ENCODE results near the gene LSP1.
"Not testable (repeated sequence)": the region's sequence is repeated elsewhere in the genome, so short reads cannot be mapped to it uniquely, and the experiment has no call there.

The LSP1 gene, protein sequence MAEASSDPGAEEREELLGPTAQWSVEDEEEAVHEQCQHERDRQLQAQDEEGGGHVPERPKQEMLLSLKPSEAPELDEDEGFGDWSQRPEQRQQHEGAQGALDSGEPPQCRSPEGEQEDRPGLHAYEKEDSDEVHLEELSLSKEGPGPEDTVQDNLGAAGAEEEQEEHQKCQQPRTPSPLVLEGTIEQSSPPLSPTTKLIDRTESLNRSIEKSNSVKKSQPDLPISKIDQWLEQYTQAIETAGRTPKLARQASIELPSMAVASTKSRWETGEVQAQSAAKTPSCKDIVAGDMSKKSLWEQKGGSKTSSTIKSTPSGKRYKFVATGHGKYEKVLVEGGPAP

GRCh38 chr11:1852877-1853276 is at the start of gene LSP1:
Gene LSP1, plus strand, starts transcription at chr11:1853084. Its CDS starts 61 bp downstream, at chr11:1853145.
- H3K4me1 Mint-ChIP-seq: peaks cover 65% of the 10 kb centered on the region
- DNase-seq: peak; percentile 93
- CTCF ChIA-PET: interaction anchor here (0.9 to 2.8 kb wide), 6 partner anchors 10 to 200 kb away, joined by 3 to 22 read pairs (median 4); no protein-coding TSS in a partner anchor
- H3K4me3 Mint-ChIP-seq: peak within 1 kb of the TSS; percentile 100
- no peaks in the 10 kb centered on the region for H3K9me3 Mint-ChIP-seq
- H3K27ac Mint-ChIP-seq: peak within 1 kb of the TSS; percentile 99
- peaks cover 16% of the 10 kb centered on the region for H3K27me3 Mint-ChIP-seq
- peaks cover 20% of the 10 kb centered on the region for H3K36me3 Mint-ChIP-seq

- Mint-ChIP-seq H3K9me3 (no peaks in the 10 kb centered on the region), H3K27me3 (peaks cover 30% of the 10 kb centered on the region), H3K4me1 (no peaks in the 10 kb centered on the region), H3K4me3 (no peak overlapping the region), H3K27ac (no peak overlapping the region), H3K36me3 (no peaks in the 10 kb centered on the region)
- CTCF ChIA-PET: interaction anchor here (1.9 kb wide), 1 partner anchor 30 kb away, joined by 6 read pairs; no protein-coding TSS in a partner anchor
- no peak for DNase-seq
These were observed 49.6 kb upstream of the LSP1 start for GRCh38 chr11:1803246-1803645.

- H3K4me3 Mint-ChIP-seq, DNase-seq, H3K9me3 Mint-ChIP-seq, H3K36me3 Mint-ChIP-seq, H3K27ac Mint-ChIP-seq, H3K4me1 Mint-ChIP-seq: not testable (repeated sequence)
- CTCF ChIA-PET: interaction anchor here (1.9 kb wide), 1 partner anchor 29 kb away, joined by 6 read pairs; no protein-coding TSS in a partner anchor
- peaks cover 30% of the 10 kb centered on the region for H3K27me3 Mint-ChIP-seq
These were observed 48.9 kb upstream of the LSP1 start for GRCh38 chr11:1803835-1804519.

DNA sequence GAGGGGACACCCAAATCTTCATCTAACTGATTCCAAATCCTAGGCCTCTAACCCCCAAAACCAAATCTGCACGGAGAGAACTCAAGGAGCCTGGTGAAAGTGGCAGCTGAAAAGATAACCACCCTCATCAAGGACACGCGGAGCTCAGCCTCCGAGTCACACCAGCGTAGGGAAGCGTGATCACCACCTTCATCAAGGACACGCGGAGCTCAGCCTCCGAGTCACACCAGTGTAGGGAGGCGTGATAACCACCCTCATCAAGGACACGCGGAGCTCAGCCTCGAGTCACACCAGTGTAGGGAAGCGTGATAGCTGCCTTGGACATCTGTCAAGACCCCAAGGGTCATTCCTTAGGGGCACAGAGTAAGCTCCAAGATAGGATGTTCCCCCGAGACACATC is 47.4 kb upstream of the LSP1 start:
- CTCF ChIA-PET: interaction anchor here (0.7 to 2.0 kb wide), 4 partner anchors 12 to 155 kb away, joined by 3 to 8 read pairs (median 4); no protein-coding TSS in a partner anchor
- no peak overlapping the region for H3K4me3 Mint-ChIP-seq
- H3K27me3 Mint-ChIP-seq: peaks cover 35% of the 10 kb centered on the region

GRCh38 chr11:1807264-1807995 is 45.5 kb upstream of the LSP1 start:
- H3K27ac Mint-ChIP-seq: no peak overlapping the region
- DNase-seq: no peak
- CTCF ChIA-PET: interaction anchor here (0.6 to 1.2 kb wide), 3 partner anchors 9 to 69 kb away, joined by 3 to 5 read pairs (median 3); no protein-coding TSS in a partner anchor
- H3K4me1 Mint-ChIP-seq: no peaks in the 10 kb centered on the region
- peaks cover 47% of the 10 kb centered on the region for H3K27me3 Mint-ChIP-seq
- no peaks in the 10 kb centered on the region for H3K9me3 Mint-ChIP-seq
- no peak overlapping the region for H3K4me3 Mint-ChIP-seq
- H3K36me3 Mint-ChIP-seq: no peaks in the 10 kb centered on the region

More for the DNA sequence above, 47.4 kb upstream of the LSP1 start:
- DNase-seq: no peak
- no peaks in the 10 kb centered on the region for H3K9me3 Mint-ChIP-seq
- H3K27ac Mint-ChIP-seq: no peak overlapping the region
- H3K36me3 Mint-ChIP-seq: no peaks in the 10 kb centered on the region
- no peaks in the 10 kb centered on the region for H3K4me1 Mint-ChIP-seq

- H3K4me1 Mint-ChIP-seq: no peaks in the 10 kb centered on the region
- no peak for DNase-seq
- no peak overlapping the region for H3K27ac Mint-ChIP-seq
- no peaks in the 10 kb centered on the region for H3K36me3 Mint-ChIP-seq
- H3K9me3 Mint-ChIP-seq: no peaks in the 10 kb centered on the region
- no peak overlapping the region for H3K4me3 Mint-ChIP-seq
- CTCF ChIA-PET: no interaction called here
- peaks cover 45% of the 10 kb centered on the region for H3K27me3 Mint-ChIP-seq
These were observed 42.1 kb upstream of the LSP1 start for GRCh38 chr11:1810761-1811160.

DNA sequence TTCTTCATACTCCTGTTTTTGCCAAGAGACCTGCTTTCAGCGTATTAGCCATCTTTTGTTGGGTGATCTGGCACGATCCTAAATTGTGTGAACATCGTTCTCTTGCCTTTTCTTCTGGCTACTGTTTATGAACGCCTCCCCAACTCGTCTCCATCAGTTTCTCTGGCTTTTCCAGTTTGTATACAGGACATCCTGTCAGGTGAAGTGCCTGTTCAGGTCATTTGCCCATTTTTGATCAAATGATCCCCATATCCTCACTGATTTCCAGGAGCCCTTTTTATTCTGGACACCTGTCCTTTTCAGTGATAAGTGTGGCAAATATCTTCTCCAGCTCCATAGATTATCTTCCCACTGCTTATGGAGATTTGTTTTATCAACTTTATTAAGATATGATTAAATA is 40.6 kb upstream of the LSP1 start:
- H3K4me3 Mint-ChIP-seq: no peak overlapping the region
- DNase-seq: no peak
- H3K4me1 Mint-ChIP-seq: no peaks in the 10 kb centered on the region
- no peaks in the 10 kb centered on the region for H3K36me3 Mint-ChIP-seq
- CTCF ChIA-PET: interaction anchor here (0.7 to 2.2 kb wide), 2 partner anchors 21 to 118 kb away, joined by 3 to 8 read pairs; no protein-coding TSS in a partner anchor
- H3K9me3 Mint-ChIP-seq: no peaks in the 10 kb centered on the region
- no peak overlapping the region for H3K27ac Mint-ChIP-seq
- H3K27me3 Mint-ChIP-seq: peaks cover 51% of the 10 kb centered on the region

- DNase-seq: no peak
- H3K4me1 Mint-ChIP-seq: no peaks in the 10 kb centered on the region
- H3K27me3 Mint-ChIP-seq: peaks cover 49% of the 10 kb centered on the region
- no peaks in the 10 kb centered on the region for H3K36me3 Mint-ChIP-seq
- no peak overlapping the region for H3K4me3 Mint-ChIP-seq
- no peak overlapping the region for H3K27ac Mint-ChIP-seq
- CTCF ChIA-PET: interaction anchor here (2.2 kb wide), 1 partner anchor 20 kb away, joined by 8 read pairs; no protein-coding TSS in a partner anchor
- peaks cover 2% of the 10 kb centered on the region for H3K9me3 Mint-ChIP-seq
These were observed 40.1 kb upstream of the LSP1 start for GRCh38 chr11:1812801-1813200.

- not testable (repeated sequence) for H3K36me3 Mint-ChIP-seq, H3K9me3 Mint-ChIP-seq, H3K4me1 Mint-ChIP-seq, H3K4me3 Mint-ChIP-seq, DNase-seq, H3K27ac Mint-ChIP-seq
- CTCF ChIA-PET: interaction anchor here (2.2 kb wide), 1 partner anchor 20 kb away, joined by 8 read pairs; no protein-coding TSS in a partner anchor
- peaks cover 45% of the 10 kb centered on the region for H3K27me3 Mint-ChIP-seq
These were observed 39.5 kb upstream of the LSP1 start for GRCh38 chr11:1813356-1813755.

DNA sequence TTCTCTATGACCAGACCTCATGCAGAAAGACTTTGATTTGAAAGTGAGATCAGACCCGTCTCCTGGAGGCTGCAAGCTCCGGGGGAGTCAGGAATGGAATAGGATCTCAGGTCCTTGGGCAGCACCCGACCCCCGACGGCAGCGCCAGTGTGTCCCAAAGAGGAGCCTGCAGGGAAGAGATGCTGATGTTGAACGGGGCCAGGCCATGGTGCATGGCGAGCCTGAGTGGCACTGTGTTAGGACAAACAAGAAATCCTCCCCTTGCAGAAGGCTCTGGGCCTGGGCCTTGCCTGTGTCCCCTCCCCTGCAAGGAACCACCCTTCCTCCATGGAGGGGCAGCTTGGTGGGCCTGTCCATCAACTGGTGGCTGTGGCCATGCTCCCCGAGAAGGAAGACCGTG is 38.2 kb upstream of the LSP1 start:
- CTCF ChIA-PET: interaction anchor here (1.0 kb wide), 1 partner anchor 12 kb away, joined by 3 read pairs; no protein-coding TSS in a partner anchor
- H3K4me1 Mint-ChIP-seq: no peaks in the 10 kb centered on the region
- no peak overlapping the region for H3K4me3 Mint-ChIP-seq
- H3K36me3 Mint-ChIP-seq: no peaks in the 10 kb centered on the region
- H3K27me3 Mint-ChIP-seq: peaks cover 45% of the 10 kb centered on the region
- DNase-seq: no peak
- H3K9me3 Mint-ChIP-seq: peaks cover 5% of the 10 kb centered on the region
- no peak overlapping the region for H3K27ac Mint-ChIP-seq

DNA sequence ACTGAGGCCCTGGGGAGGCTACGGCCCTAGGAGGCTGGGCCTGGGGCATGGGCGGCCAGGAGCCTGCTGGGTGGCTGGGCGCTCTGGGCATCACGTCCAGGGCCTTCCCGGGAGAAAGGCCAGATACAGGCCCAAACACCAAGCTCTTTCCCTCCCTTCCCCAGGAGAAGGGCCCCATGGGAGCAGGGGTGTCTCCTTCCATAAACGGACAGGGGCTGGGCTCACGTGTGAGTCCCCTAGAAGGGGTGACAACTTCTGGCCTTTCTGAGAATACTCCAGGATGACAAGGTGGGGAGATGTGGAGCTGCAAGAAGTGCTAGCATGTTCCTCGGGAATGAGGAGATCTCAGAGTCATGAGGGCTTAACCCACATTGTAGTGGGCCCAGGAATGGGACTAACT is 37.6 kb upstream of the LSP1 start:
- H3K4me1 Mint-ChIP-seq: no peaks in the 10 kb centered on the region
- H3K27ac Mint-ChIP-seq: no peak overlapping the region
- H3K36me3 Mint-ChIP-seq: no peaks in the 10 kb centered on the region
- H3K4me3 Mint-ChIP-seq: no peak overlapping the region
- H3K27me3 Mint-ChIP-seq: peaks cover 41% of the 10 kb centered on the region
- CTCF ChIA-PET: no interaction called here
- DNase-seq: no peak
- peaks cover 5% of the 10 kb centered on the region for H3K9me3 Mint-ChIP-seq

GRCh38 chr11:1815751-1816150 is 37.1 kb upstream of the LSP1 start:
- H3K4me3 Mint-ChIP-seq: no peak overlapping the region
- peaks cover 5% of the 10 kb centered on the region for H3K9me3 Mint-ChIP-seq
- no peak for DNase-seq
- H3K27ac Mint-ChIP-seq: no peak overlapping the region
- H3K4me1 Mint-ChIP-seq: no peaks in the 10 kb centered on the region
- H3K27me3 Mint-ChIP-seq: peaks cover 38% of the 10 kb centered on the region
- H3K36me3 Mint-ChIP-seq: no peaks in the 10 kb centered on the region
- CTCF ChIA-PET: no interaction called here

DNA sequence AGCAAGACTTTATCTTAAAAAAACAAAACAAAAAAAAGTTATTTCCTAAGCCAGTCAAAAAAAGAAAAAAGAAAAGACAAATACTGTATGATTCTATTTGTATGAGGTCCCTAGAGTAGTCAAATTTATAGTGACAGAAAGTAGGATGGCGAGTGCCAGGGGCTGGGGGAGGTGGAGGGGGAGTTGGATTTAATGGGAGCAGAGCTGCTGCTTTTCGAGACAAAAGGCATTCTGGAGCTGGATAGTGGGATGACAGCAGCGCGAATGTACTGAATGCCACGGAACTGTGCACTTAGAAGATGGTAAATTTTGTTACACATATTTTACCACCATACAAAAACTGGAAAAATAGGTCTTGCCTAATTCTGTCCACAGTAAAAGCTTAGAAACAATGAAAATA is 35.9 kb upstream of the LSP1 start:
- Mint-ChIP-seq H3K4me1 (no peaks in the 10 kb centered on the region), H3K36me3 (no peaks in the 10 kb centered on the region), H3K27me3 (peaks cover 32% of the 10 kb centered on the region), H3K27ac (no peak overlapping the region), H3K9me3 (peaks cover 5% of the 10 kb centered on the region), H3K4me3 (no peak overlapping the region)
- CTCF ChIA-PET: interaction anchor here (0.9 to 1.3 kb wide), 2 partner anchors 12 to 124 kb away, joined by 3 read pairs; no protein-coding TSS in a partner anchor
- no peak for DNase-seq

DNA sequence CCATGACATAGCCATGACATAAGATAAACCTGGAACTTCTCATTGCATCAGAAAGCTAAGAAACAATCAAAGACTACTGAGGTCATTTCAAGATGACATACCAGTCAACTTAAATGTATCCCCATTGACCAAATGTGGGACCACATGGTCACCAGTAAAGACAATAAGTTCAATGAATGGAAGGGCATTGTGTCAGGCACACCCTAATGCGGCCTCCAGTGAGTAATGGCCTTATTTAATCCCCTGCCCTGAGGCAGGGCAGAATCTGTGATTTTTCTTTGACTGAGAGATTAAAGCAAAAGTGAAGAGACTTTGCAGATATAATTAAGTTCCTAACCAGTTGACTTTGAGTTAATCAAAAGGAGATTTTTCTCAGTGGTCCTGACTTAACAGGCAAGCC is 35.4 kb upstream of the LSP1 start:
- Mint-ChIP-seq H3K9me3 (peaks cover 5% of the 10 kb centered on the region), H3K27me3 (peaks cover 27% of the 10 kb centered on the region), H3K4me1 (no peaks in the 10 kb centered on the region), H3K27ac (no peak overlapping the region), H3K36me3 (no peaks in the 10 kb centered on the region), H3K4me3 (no peak overlapping the region)
- CTCF ChIA-PET: interaction anchor here (0.9 to 1.3 kb wide), 3 partner anchors 12 to 124 kb away, joined by 3 read pairs; no protein-coding TSS in a partner anchor
- DNase-seq: no peak
